ENCODE data around the gene RP2.

The RP2 gene

DNA sequence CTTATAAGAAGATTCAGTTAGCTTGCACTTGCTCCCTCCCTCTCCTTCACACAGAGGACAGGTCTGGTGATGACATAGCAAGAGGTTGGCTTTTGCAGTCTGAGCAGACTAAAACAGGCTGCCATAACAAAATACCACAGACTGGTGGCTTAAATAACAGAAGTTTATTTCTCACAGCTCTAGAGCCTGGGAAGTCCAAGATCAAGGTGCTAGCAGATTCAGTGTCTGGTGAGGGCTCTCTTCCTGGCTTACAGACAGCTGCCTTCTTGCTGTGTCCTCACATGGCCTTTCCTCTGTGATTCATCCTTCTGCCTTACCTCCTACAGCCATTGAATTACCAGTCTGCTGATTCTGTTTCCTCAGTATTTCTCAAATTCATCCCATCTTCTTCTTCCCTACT, 13.1 kb downstream of the RP2 start:
- no peak for DNase-seq

DNA sequence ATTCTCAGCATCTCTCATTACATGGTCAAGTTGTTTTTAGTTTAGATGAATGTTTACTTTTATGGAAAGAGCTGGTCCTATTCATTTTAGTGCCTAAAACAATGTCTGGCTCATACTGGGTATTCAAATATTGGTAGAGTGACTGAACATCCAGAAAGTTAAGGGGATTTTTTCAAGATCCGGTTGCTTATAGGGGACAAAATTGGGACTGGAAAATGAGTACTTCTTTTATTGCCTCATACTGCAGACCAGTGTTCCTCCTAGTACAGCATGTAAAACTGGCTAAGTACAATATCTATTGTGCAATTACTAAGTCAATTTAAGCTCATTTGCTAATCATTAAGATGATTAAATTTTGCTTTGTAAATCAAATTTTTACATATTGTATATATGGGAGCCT, 13.9 kb downstream of the RP2 start:
- DNase-seq: no peak

DNA sequence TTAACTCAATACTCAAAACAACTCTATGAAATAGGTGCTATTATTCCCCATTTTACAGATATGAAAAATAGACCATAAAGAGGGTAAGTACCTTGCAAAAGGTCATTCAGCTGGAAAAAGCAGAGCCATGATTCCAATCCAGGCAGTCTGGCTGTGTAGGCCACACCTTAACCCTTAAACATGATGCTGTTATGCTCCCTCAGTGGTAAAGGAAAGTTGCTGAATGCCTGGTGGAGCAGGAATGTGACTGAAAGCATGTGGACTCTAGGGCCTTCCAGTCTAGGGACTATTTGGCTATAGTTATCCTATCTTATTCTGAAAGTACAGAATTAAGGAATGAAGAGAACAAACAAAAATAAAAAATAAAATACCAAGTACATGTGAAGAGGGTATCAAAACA, 19.6 kb downstream of the RP2 start:
- no peak for DNase-seq

DNA sequence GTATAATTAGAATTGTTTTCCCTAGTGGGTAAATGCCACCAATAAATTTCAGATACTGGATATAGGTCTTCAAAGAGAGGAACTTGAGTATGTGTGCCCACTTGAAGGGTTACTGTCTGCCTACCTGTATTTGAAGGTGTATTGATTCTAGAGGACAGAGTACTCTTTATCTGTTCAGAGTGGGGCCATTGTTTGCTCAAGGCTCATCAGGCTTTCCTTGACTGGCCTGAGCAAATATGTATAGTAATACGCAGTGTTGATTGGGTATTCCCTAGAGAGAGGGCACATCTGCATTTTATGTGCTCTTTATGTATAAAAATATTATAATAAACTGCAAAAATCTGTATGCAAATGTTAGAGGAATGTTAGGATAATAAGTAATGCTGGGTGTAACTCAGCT, 23.7 kb downstream of the RP2 start:
- DNase-seq: no peak

DNA sequence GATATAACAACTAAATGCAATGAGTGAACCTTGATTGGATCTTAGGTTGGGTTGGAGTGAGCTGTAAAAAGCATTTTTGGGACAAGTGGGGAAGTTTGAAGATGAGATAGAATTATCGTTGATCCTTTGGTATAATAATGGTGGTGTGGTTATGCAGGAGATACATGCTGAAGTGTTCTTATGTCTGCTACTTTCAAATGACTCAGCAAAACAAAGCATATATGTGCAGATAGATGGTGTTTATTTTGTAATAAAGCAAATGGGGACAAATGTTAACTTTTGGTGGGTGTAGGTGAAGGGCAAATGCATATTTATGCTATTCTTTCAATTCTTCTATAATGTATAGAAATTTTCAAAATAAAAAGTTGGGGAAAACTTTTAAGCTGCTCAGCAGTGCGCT, 26.2 kb downstream of the RP2 start:
- no peak for DNase-seq

DNA sequence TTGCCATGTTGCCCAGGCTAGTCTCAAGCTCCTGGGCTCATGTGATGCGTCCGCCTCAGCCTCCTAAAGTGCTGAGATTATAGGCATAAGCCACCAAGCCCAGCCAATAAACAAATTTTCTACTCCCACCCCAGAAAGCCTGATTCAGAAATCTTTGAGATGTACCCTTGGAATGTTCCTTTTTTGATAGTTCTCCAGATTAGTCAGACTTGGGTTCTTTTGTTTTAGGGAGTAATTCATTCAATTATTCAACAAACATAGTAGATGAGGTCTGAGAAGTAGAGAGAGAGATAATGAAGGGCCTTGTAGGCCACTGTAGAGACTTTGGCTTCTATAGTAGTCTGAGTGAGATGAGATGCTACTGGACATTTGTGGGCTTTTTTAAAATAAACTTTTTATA, 27.8 kb downstream of the RP2 start:
- DNase-seq: no peak

DNA sequence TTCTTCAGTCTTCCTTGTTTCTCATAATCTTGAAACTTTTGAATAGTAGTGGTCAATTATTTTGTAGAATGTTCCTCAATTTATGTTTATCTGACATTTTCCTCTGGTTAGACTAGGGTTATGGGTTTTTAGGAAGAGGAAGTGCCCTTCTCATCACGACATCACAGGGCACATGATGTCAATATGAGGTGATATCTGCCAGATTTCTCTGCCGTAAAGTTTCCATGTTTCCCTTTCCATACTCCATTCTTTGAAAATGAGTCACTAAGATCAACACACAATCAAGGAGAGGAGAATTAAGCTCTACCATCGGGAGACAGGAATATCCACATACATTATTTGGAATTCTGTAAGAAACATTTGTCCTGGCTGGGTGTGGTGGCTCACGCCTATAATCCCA, 28.4 kb downstream of the RP2 start:
- no peak for DNase-seq

DNA sequence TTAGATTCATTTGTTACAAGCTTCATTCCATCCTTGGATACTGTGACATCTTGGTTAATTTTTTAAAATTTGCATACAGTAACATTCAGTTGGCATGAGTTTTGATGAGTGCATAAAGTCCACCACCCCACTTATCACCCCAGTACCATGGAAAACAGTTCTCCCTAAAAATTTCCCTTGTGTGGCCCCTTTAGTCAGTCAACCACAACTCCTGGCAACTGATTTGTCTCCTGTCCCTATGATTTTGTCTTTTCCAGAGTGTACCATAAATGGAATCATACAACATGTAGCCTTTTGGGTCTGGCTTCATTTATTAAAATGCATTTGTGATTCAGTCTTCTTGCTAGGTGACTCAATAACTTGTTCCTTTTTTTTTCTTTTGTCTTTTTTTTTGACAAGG, 29.9 kb downstream of the RP2 start:
- DNase-seq: no peak

DNA sequence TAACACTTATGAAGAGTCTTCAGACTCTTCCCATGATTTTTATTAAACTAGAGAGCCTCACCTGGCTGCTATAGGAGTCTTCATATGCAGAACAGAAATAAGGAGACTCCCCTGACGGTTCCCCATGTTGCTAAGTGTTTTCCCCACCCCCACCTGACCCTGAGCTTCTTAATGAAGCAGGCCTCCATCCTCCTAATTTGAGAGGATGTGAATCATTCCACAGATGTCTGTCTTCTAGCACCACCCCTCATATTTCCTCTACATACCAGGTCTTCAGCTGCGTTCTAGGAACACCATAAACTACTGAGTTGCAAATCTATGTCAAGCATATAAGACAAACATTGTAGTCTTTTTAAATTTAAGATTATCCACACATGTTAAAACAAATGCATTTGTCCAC, 36.9 kb downstream of the RP2 start:
- no peak for DNase-seq

DNA sequence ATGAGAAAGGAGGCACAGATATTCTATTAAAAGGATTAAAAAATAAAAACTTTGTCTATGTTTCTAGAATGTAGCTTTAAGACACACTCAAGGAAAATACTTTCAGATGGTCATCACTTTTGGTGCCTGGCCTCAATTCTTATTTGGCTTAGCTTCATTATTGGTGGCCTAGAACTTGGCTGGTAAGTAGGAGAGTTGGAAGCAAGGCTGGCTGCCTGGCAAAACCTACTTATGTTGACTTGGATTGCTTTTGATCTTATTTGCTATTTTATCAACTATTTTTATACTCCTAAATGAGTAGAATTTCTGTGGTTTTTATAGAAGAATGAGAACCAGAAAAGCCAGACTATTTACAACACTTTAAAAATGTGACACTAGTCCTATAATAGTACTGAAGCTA, 40.1 kb downstream of the RP2 start:
- no peak for DNase-seq

DNA sequence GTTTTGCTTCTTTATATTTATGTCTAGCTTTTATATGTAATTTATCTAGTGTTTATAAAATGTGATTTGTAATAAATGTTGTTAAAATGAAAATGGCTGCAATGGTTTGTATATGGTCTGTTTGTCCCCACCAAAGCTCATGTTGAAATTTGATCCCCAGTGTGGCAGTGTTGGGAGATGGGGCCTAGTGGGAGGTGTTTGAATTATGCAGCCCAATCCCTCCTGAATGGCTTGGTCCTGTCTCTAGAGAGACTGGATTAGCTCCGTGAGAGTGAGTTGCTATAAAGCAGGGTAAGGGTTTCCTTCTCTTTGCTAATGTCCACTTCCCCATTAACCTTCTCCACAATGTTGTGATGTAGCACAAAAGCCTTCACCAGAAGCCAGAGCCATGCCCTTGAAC, 45.4 kb downstream of the RP2 start:
- DNase-seq: no peak

DNA sequence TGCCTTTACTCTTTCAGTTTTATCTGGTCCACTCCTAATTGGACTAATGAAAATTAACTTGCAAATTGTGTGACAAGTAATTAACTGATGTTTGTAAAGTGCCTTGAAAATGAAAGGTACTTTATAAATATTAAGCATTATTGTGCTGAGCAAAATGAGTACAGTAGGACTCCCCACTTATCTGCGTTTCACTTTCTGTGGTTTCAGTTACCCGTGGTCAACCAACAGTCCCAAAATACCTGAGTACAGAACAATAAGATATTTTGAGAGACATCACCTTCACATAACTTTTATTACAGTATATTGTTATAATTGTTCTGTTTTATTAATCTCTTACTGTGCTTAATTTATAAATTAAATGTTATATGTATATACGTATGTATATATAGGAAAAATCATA, 48.0 kb downstream of the RP2 start:
- DNase-seq: no peak

DNA sequence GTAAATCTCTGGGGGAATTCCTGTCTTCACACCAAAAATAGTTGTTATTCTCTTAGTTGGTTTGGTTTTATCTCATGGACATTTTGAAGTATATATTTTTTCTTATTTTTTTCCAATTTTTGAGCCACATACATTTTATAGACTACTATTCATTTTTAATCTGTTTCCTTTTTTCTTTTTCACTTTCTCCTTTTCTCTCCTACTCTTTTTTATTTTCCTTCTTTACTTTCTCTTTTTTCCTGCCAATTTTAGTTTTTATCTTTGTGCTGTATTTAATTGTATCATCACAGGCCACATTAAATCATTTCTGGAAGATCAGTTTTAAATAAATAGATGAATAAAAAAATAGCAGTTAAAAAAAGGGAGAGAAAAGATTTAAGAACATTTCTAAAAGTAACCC, 61.4 kb downstream of the RP2 start:
- no peak for DNase-seq

DNA sequence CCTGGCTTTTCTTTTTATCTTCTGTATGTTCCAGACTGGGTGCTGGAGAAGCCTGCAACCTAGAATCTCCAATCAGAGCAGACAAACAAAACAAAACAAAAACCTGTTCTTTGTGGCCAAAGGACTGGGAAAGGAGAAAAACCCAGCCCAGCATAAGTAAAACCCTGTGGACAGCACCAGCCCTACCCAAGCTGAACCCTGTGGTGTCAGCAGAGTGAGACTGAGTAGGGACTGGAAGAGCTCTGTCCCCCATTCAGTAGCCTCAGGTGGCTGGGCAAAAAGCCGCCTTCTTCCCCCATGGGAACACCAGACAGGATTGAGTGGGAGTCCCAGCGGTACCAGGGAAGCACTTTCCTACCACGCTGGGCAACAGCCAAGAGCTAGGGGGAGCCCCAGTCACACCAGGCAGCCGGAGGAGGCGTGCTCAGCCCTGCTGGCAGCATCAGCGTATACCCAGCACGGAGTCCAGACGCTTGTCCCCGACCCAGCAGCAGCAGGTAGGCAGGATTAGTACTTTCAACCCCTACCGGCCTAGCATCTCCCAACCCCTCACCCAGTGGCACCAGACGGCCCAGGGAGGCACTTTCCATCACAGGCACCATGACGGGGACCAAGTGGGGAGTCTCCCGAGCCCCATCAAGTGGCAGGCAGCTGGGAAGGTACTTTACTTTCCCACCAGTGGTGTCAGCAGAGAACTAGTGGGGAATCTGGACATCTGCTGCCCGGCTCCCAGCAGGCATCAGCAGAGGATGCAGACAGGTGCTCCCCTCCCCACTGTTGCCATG, 66.8 kb downstream of the RP2 start:
- DNase-seq: peak; percentile 75

DNA sequence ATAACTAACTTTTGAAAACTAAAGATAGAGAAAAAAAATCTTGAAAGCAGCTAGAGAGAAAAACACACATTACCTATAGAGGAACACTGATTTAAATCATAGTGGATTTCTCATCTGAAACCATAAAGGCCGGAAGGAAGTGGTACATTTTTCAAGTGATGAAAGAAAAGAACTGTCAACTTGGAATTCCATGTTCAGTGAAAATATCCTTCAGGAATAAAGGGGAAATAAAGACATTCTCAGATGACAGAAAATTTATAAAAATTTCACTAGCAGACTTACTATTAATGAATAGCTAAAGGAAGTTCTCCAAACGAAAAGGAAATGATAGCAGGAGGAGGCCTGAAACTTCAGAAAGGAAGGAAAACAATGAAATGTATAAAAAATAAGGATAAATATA, 67.8 kb downstream of the RP2 start:
- no peak for DNase-seq

DNA sequence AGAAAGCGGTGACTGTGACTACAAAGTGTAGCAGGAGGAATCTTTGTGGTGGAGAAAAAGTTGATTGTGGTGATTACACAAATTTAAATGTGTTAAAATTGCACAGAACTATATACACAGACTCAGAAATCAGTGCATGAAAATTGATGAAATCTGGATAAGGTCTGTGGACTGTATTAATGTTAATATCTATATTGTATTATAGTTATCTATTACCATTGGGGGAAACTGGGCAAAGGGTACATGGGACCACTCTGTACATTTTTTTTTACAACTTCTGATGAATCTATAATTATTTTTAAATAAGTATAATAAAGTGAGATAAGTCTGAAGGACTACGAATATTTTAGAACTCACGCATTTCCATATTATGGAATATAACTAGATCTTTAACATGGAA, 73.6 kb downstream of the RP2 start:
- DNase-seq: no peak

DNA sequence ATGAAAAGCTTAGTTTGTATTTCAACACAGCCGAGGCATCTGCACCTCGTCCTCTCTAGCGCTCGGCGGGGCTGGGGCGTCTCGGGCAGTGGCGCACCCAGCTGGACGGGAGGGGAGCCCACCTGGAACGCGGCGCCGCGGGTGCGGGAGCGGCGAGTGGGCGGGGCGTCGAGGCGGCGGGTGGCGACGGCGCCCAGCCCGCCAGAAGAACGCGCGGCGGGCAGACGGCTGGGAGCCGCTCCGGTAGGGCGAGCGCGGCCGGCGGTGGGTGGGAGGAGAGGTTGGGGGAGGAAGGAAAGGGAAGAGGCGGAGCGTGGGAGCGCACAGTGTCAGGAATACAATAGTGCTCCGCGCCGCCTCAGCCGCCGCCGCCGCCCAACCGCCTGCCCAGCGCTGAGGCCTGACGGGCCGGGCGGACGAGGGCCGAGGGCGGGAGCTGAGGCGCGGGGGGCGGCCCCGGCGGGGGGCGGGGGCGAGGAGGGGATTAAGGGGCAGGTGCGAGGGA, 75.3 kb downstream of the RP2 start, which contains the start of gene JADE3:
JADE3 (plus strand) TSS at position 324 of the 505 bp plus-strand sequence. CDS start 72,474 bp downstream, outside the sequence.
- peak; percentile 73 for DNase-seq

DNA sequence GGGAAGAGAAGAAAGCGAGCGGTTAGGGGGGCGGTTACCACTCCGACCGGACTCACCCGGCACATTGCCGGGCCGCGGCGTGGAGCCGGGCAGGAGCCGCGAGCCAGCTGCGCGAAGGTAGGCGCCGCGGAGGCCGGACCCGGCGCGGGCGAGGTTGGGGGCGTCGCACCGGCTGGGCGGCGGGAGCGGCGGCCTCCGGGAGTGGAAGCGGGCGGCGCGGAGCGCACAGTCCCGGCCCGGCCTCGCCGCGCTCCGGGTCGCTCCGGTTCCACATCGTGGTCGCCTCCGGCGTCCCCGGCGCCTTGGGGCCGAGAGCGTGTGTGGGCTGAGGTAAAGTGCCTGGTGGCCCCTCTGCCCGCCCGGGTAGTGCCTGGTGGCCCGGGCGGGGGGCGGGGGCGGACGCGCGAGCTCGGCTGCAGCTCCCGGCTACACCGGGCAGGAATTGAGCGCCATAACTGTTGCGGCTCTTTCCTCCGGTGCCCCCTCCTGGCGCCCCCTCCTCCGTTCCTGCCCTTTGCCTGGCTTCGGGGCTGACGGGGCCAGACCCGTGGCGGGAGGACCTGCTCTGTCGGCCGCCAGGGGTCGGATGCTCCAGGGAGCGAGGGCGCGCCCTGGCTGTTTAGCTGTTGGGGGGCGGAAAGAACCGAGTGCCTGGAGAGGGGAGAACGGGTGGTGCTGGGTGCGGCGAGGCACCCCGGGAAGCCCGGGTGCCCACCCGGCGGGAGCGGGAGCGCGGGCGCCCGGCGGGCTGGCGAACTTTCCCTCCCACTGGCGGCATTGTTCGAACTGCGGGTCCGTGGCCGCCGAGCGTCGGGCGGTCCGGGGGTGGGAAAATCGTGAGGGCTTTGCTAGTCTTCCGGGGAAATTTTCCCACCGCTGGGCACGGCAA, 76.0 kb downstream of the RP2 start:
- peak; percentile 46 for DNase-seq

DNA sequence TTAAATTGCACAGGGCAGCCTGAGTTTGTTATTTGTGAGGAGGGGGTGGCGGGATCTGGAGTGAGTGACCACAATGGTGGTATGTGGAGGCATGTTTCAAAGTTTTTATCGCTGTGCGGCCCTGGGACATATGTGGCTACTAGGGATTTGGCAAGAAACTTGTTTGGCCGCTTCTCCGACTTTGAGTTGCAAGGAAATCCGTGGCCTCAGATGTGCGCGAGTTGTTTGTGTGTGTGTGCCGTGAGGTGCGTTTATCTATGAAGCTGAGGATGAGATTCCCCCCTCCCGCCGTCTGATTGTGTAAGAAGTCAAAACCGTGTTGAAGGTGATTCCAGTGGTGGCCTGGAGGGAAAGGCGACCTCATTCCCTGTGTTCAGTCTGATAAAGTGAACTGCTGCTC, 76.8 kb downstream of the RP2 start:
- DNase-seq: no peak

DNA sequence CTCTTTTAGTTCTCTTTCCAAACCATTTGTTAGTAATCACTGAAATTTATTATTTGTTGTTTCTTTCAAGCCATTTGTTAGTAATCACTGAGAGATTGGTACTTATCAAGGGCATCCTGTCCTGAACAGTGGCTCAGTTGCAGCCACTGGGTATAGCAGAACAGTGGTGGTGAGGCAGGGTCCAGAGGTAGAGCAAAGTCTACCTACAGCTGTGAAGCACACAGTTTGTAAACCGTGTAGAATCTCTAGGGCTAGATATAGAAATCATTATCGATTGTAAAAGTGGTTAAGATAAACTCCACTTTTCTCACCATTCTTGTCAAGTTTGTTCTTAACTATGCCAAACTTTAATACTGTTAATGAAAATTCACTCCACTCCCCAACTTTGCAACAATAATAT, 79.4 kb downstream of the RP2 start:
- no peak for DNase-seq

DNA sequence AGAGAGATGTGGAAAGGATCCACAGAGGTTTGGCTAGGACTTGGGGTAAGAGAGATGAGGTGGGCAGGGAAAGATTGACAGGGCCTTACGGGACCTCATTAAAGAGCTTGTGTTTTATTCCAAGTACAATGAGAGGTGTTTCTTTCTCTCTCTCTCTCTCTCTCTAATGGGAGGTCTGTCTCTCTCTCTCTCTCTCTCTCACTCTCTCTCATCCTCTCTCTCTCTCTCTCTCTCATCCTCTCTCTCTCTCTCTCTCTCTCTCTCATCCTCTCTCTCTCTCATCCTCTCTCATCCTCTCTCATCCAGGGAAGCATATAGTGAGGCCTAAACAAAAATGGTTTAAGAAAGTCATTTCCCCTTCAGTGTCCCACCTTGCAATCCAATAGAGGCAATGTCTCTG, 80.8 kb downstream of the RP2 start:
- DNase-seq: no peak

DNA sequence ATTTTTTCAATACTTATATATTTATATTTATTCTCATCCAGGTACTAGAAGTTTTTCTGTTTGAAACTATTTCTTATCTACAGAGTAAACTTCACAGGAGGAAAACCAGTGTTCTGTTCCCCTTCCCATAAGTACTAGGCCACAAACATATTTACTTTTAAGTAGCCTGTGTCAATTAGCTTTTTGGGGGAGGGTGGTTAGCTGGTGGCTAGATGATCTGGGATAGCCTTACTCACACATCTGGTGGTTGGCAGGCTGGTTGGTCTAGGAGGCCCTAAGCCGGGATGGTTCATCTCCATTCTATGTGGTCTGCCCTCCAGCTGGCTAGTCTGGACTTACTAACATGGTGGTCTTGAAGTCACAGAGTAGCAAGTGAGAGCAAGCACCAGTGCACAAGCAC, 81.6 kb downstream of the RP2 start:
- DNase-seq: no peak

DNA sequence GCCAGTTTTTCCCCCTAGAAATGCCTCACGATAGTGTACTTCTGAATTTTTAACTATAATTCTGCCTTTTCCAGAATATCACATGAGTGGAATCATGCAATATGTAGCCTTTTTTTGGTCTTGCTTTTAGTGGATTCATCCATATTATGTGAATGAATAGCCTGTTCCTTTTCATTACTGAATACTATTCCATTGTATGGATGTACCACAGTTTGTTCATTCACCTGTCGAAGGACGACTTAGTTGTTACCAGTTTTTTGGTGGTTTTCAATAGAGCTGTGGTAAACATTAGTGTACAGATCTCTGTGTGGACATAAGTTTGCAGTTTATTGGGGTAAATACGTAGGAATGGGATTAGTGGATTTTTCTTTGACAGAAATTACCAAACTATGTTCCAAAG, 83.4 kb downstream of the RP2 start:
- no peak for DNase-seq

DNA sequence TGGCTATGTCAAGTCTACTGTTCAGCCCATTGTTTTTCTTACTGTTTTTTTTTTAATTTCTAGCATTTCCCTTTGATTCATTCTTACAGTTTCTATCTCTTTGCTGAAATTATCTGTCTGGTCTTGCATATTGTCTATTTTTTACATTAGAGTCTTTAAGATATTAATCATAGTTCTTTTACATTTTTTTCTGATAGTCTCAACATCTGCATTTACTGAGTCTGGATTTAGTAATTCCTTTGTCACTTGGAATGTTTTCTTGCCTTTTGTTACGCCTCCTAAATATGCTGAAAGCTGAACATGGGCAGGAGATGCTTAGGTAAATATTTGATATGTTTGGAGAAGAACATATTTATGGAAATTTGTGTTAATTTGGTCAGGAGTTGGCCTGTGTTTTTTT, 85.8 kb downstream of the RP2 start:
- DNase-seq: no peak
